C4-2B (cell line): Measurements from ENCODE around the gene CHAC1.
A peak's percentile ranks its signal among the peaks of the same experiment; 100 is the strongest.

ENCODE experiments used
- H3K27ac ChIP-seq: fragments of 450-650 bp; 2 replicates; pipeline ENCODE4 v1.5.1; 2017
- CTCF ChIP-seq: fragments of 450-650 bp; conservative IDR thresholded peaks from 2 replicates; pipeline ENCODE4 v1.5.1; 2017; ENCODE audit warnings: mild to moderate bottlenecking
- ZFX ChIP-seq: fragments of 450-650 bp; IDR thresholded peaks from 2 replicates; pipeline ENCODE4 v1.6.1; 2017

Gene CHAC1

DNA sequence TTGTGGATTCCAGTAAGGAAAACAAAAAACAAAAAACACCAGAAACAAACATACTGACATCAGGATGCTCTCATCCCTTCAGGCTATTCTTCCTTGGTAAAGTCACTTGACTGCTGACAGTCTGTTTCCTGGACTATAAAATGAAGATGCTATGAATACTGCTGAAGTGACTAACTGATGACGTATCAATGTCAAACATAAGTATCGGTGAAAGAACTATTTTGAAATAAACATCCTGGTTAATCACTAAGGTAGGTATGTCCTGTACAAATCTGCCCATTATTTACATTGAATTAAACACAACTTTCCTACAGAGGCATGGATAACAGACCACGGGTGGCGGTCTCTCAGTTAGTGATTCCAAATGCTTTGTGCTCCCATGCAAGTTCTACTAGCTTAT, 45.9 kb downstream of the CHAC1 start:
- no peak overlapping the region for H3K27ac ChIP-seq
- no peak for TF ChIP-seq CTCF

- H3K27ac ChIP-seq: peak overlapping the region; percentile 51; the same call in 1 of the 2 replicates
- TF ChIP-seq ZFX (no peak), CTCF (no peak; the same call in 1 of the 2 replicates)
Measured at GRCh38 chr15:41001524-41002214, 48.4 kb downstream of the CHAC1 start.

- TF ChIP-seq ZFX (no peak), CTCF (no peak)
- no peak overlapping the region for H3K27ac ChIP-seq
Measured at GRCh38 chr15:41004490-41004889, 51.2 kb downstream of the CHAC1 start.
